IMR-90 (cell line): ENCODE data around the gene FHL5.

Experiments used
- CEBPB ChIP-seq: IDR thresholded peaks from 2 replicates; pipeline ENCODE4 v1.6.1; 2012; ENCODE audit warnings: low read depth, low read length, improper control_type of control experiment
- CTCF ChIP-seq: conservative IDR thresholded peaks from 2 replicates; pipeline ENCODE4 v1.5.1; 2012; ENCODE audit warnings: mild to moderate bottlenecking, low read depth, low read length, improper control_type of control experiment
- FOS ChIP-seq: fragments of 150-350 bp; IDR thresholded peaks from 2 replicates; pipeline ENCODE4 v1.6.1; 2016; ENCODE audit warnings: low read depth, low read length
- MAFK ChIP-seq: IDR thresholded peaks from 2 replicates; pipeline ENCODE4 v1.6.1; 2012; ENCODE audit warnings: low read depth, low read length, improper control_type of control experiment
- MAZ ChIP-seq: IDR thresholded peaks from 2 replicates; pipeline ENCODE4 v1.6.1; 2012; ENCODE audit warnings: low read depth, mild to moderate bottlenecking, low read length, improper control_type of control experiment, moderate library complexity, borderline replicate concordance
- MXI1 ChIP-seq: IDR thresholded peaks from 2 replicates; pipeline ENCODE4 v1.6.1; 2012; ENCODE audit warnings: low read depth, mild to moderate bottlenecking, low read length, moderate library complexity, borderline replicate concordance
- NFE2L2 ChIP-seq: fragments of 150-350 bp; IDR thresholded peaks from 2 replicates; pipeline ENCODE4 v1.6.1; 2016; ENCODE audit warnings: low read depth, mild to moderate bottlenecking, low read length
- POLR2A ChIP-seq: IDR thresholded peaks from 2 replicates; pipeline ENCODE4 v1.6.1; 2012; ENCODE audit warnings: mild to moderate bottlenecking, low read depth, low read length
- RAD21 ChIP-seq: IDR thresholded peaks from 2 replicates; pipeline ENCODE4 v1.6.1; 2012; ENCODE audit warnings: low read length, improper control_type of control experiment
- RCOR1 ChIP-seq: IDR thresholded peaks from 2 replicates; pipeline ENCODE4 v1.6.1; 2012; ENCODE audit warnings: mild to moderate bottlenecking, low read length, improper control_type of control experiment; ENCODE audit not compliant: insufficient replicate concordance
- RFX5 ChIP-seq: IDR thresholded peaks from 2 replicates; pipeline ENCODE4 v1.8.0; 2012; ENCODE audit warnings: low read depth, mild to moderate bottlenecking, low read length, moderate library complexity
- SMC3 ChIP-seq: fragments of 150-350 bp; IDR thresholded peaks from 2 replicates; pipeline ENCODE4 v1.6.1; 2016; ENCODE audit warnings: low read depth, mild to moderate bottlenecking, antibody characterized with exemption, low read length, moderate library complexity

- TF ChIP-seq RAD21 (no peak), CTCF (no peak), MXI1 (no peak), POLR2A (no peak), MAZ (no peak), NFE2L2 (no peak), RCOR1 (no peak), RFX5 (no peak), CEBPB (no peak), SMC3 (no peak), MAFK (no peak), FOS (no peak)
Measured at GRCh38 chr6:96528193-96528592, 34.7 kb upstream of the FHL5 start.
